ENCODE measurements around the gene CWC15.
"Not testable (repeated sequence)": the region's sequence is repeated elsewhere in the genome, so short reads cannot be mapped to it uniquely, and the experiment has no call there.

CWC15 gene

GRCh38 chr11:94973099-94973968, at the start of gene CWC15, which contains the start of gene KDM4D:
Gene CWC15 (minus strand): TSS chr11:94973556. CDS start chr11:94972185, 1,371 bp downstream.
Gene KDM4D (plus strand): TSS chr11:94973709. CDS start chr11:94997373, 23,664 bp downstream.
- DNase-seq, result peak; percentile 95

GRCh38 chr11:95021468-95021867, 48.1 kb upstream of the CWC15 start:
- not testable (repeated sequence) for DNase-seq, ATAC-seq

More at GRCh38 chr11:94973099-94973968, at the start of gene CWC15, which contains the start of gene KDM4D:
- peak; percentile 100 for ATAC-seq

GRCh38 chr11:95016139-95016538, 42.8 kb upstream of the CWC15 start:
- DNase-seq (no peak), ATAC-seq (no peak)

- ATAC-seq, result no peak
- DNase-seq, result no peak
These were observed 40.9 kb upstream of the CWC15 start for GRCh38 chr11:95014184-95014821.

GRCh38 chr11:95011376-95011775, 38.0 kb upstream of the CWC15 start:
- no peak for ATAC-seq

GRCh38 chr11:95005642-95006041, 32.3 kb upstream of the CWC15 start:
- DNase-seq (no peak), ATAC-seq (no peak)

More at GRCh38 chr11:95011376-95011775, 38.0 kb upstream of the CWC15 start:
- no peak for DNase-seq

GRCh38 chr11:95003716-95004115, 30.4 kb upstream of the CWC15 start:
- ATAC-seq (no peak), DNase-seq (no peak)

GRCh38 chr11:94998285-94998684, 24.9 kb upstream of the CWC15 start:
- no peak for ATAC-seq
- DNase-seq, result no peak

- no peak for DNase-seq
These were observed 24.1 kb upstream of the CWC15 start for GRCh38 chr11:94997437-94997836.

GRCh38 chr11:94993400-94993943, 20.1 kb upstream of the CWC15 start:
- no peak for ATAC-seq

More at GRCh38 chr11:94997437-94997836, 24.1 kb upstream of the CWC15 start:
- ATAC-seq, result no peak

GRCh38 chr11:94988748-94989147, 15.4 kb upstream of the CWC15 start:
- ATAC-seq, result no peak

More at GRCh38 chr11:94993400-94993943, 20.1 kb upstream of the CWC15 start:
- no peak for DNase-seq

GRCh38 chr11:94987378-94987777, 14.0 kb upstream of the CWC15 start:
- no peak for DNase-seq

More at GRCh38 chr11:94988748-94989147, 15.4 kb upstream of the CWC15 start:
- DNase-seq, result no peak

GRCh38 chr11:94975599-94975998, 2.2 kb upstream of the CWC15 start:
- no peak for DNase-seq
- ATAC-seq, result no peak

More at GRCh38 chr11:94987378-94987777, 14.0 kb upstream of the CWC15 start:
- no peak for ATAC-seq

- ATAC-seq (no peak), DNase-seq (no peak)
These were observed 822 bp upstream of the CWC15 start for GRCh38 chr11:94974178-94974577.

GRCh38 chr11:94972700-94973098, 657 bp downstream of the CWC15 start:
- no peak for ATAC-seq
- DNase-seq, result no peak

GRCh38 chr11:94968334-94968958, 4.9 kb downstream of the CWC15 start:
- ATAC-seq (no peak), DNase-seq (no peak)

GRCh38 chr11:94964934-94965333, 8.4 kb downstream of the CWC15 start:
- ATAC-seq, result peak; percentile 32

GRCh38 chr11:94961255-94961654, 12.1 kb downstream of the CWC15 start:
- DNase-seq (no peak), ATAC-seq (no peak)

More at GRCh38 chr11:94964934-94965333, 8.4 kb downstream of the CWC15 start:
- no peak for DNase-seq

GRCh38 chr11:94960488-94960887, 12.9 kb downstream of the CWC15 start:
- DNase-seq (no peak), ATAC-seq (no peak)

- DNase-seq, result no peak
- ATAC-seq, result no peak
These were observed 14.2 kb downstream of the CWC15 start for GRCh38 chr11:94959179-94959578.

- DNase-seq, result no peak
- no peak for ATAC-seq
These were observed 15.1 kb downstream of the CWC15 start for GRCh38 chr11:94958121-94958696.

GRCh38 chr11:94956963-94957362, 16.4 kb downstream of the CWC15 start:
- ATAC-seq (no peak), DNase-seq (no peak)
